ENCODE data around the gene TUBA8. TPM values are rescaled to one million over a fixed set of nuclear protein-coding genes. Genes with fewer than 3 reads are reported as not detected.
A peak's percentile ranks its signal among the peaks of the same experiment; 100 is the strongest.
"Not testable (repeated sequence)": the region's sequence is repeated elsewhere in the genome, so short reads cannot be mapped to it uniquely, and the experiment has no call there.

TUBA8 gene
- total and polyA plus RNA-seq, 5 experiments from 2014 or later: 0.80 to 3.9 (median 2.1) TPM; not detected in 1

DNA sequence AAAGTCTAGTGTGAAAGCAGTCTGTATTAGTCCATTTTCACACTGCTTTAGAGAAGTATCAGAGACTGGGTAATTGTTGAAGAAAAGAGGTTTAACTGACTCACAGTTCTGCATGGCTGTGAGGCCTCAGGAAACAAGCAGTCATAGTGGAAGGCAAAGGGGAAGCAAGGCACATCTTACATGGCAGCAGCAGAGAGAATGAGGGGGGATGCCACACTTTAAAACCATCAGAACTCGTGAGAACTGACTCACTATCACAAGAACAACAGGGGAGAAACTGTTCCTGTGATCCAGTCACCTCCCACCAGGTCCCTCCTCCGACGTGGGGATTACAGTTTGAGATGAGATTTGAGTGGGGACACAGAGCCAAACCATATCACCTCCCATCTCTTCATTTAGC, 13.8 kb upstream of the TUBA8 start:
- POLR2A ChIA-PET: no interaction called here
- Mint-ChIP-seq H3K4me1 (peaks cover 0 to 7% (median 2%) of the 10 kb centered on the region in 4 donors), H3K36me3 (peaks cover 6 to 48% (median 9%) of the 10 kb centered on the region in 3 donors), H3K27me3 (no peaks in the 10 kb centered on the region), H3K4me3 (no peak overlapping the region), H3K27ac (peak overlapping the region in 1 of 10 donors; percentile 5), H3K9me3 (no peaks in the 10 kb centered on the region)
- no peak for DNase-seq
- ATAC-seq: no peak

DNA sequence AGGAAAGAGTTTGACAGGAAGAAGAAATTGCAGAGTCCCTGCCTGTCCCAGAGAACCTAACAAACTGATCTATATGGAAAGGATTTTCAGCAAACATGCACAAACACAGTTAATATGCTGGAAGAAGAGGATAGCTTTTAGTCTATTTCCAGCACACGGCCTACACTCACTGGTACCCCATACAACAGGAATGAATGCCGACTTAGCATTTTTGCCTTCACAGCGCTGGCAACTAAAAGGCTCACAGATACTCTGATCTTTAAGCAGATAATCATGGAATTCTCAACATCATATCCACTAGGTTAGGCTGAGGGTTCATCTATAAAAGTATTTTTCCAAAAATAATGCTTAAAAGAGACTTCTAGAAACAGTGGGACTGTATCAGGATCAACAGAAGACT, 9.8 kb upstream of the TUBA8 start:
- no peak for DNase-seq
- POLR2A ChIA-PET: no interaction called here
- ATAC-seq: no peak
- peaks cover 0 to 5% (median under 1%) of the 10 kb centered on the region in 9 donors for H3K9me3 Mint-ChIP-seq
- peaks cover 0 to 9% (median 0%) of the 10 kb centered on the region in 4 donors for H3K4me1 Mint-ChIP-seq
- H3K4me3 Mint-ChIP-seq: no peak overlapping the region
- no peak overlapping the region for H3K27ac Mint-ChIP-seq
- H3K27me3 Mint-ChIP-seq: peaks cover 0 to 2% (median 0%) of the 10 kb centered on the region in 5 donors
- peaks cover 24 to 44% (median 27%) of the 10 kb centered on the region in 3 donors for H3K36me3 Mint-ChIP-seq

DNA sequence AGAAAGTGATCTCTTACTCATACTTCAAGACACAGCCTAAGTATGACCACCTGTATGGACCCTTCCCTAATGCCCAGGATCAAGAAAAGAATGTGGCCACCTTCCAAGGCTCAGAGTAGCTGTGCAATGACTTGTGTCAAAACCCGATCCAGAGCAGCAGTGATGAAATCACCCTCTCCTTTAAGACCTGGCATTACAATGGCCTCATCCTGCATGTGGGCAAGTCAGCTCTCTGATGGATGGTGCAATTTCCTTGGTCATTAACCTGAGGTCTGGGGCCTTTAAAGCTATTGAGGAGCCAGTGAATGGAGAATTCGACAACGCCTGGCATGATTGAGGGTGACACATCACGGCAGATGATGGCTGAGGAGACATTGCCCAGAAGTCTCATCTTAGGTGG, 9.1 kb upstream of the TUBA8 start:
- peaks cover 0 to 8% (median 3%) of the 10 kb centered on the region in 9 donors for H3K9me3 Mint-ChIP-seq
- ATAC-seq: no peak
- POLR2A ChIA-PET: no interaction called here
- H3K4me3 Mint-ChIP-seq: no peak overlapping the region
- H3K4me1 Mint-ChIP-seq: peaks cover 0 to 7% (median 0%) of the 10 kb centered on the region in 4 donors
- peaks cover 27 to 42% (median 30%) of the 10 kb centered on the region in 3 donors for H3K36me3 Mint-ChIP-seq
- H3K27me3 Mint-ChIP-seq: peaks cover 0 to 5% (median 1%) of the 10 kb centered on the region in 5 donors
- no peak for DNase-seq
- no peak overlapping the region for H3K27ac Mint-ChIP-seq

- H3K4me1 Mint-ChIP-seq: peaks cover 0 to 7% (median 0%) of the 10 kb centered on the region in 4 donors
- no peak overlapping the region for H3K4me3 Mint-ChIP-seq
- ATAC-seq (no peak), DNase-seq (peak in 1 of 10 donors; percentile 41)
- POLR2A ChIA-PET: no interaction called here
- H3K9me3 Mint-ChIP-seq: peaks cover 0 to 13% (median 3%) of the 10 kb centered on the region in 9 donors
- peaks cover under 1 to 15% (median 4%) of the 10 kb centered on the region in 5 donors for H3K27me3 Mint-ChIP-seq
- peaks cover 26 to 42% (median 28%) of the 10 kb centered on the region in 3 donors for H3K36me3 Mint-ChIP-seq
- H3K27ac Mint-ChIP-seq: peak overlapping the region in 1 of 10 donors; percentile 63
Measured at GRCh38 chr22:18103527-18104269, 6.9 kb upstream of the TUBA8 start.

DNA sequence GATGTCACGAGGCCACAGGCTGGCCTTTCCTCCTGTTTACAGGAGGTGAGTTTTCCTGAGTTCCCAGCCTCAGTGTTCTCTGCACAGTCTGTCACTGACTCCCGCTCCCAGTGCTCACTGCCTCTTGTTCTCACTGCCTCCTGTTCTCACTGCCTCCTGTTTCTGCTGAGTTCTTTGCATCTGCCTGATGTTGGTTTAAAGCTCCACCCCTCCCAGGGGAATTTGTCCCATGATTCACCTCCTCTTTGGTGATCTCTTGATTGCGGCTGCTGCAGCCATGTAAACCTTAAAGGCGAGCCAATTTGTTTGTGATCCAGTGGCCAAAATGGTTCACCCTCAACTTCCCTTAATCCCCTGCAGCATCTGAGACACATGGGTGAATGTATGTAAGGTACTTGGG, 6.0 kb upstream of the TUBA8 start:
- Mint-ChIP-seq H3K4me3 (no peak overlapping the region), H3K36me3 (peaks cover 25 to 37% (median 28%) of the 10 kb centered on the region in 3 donors), H3K9me3 (peaks cover 0 to 13% (median 3%) of the 10 kb centered on the region in 9 donors), H3K27ac (no peak overlapping the region), H3K4me1 (peaks cover 3 to 8% (median 3%) of the 10 kb centered on the region in 4 donors), H3K27me3 (peaks cover 6 to 23% (median 9%) of the 10 kb centered on the region in 5 donors)
- ATAC-seq (no peak), DNase-seq (no peak)
- POLR2A ChIA-PET: no interaction called here

DNA sequence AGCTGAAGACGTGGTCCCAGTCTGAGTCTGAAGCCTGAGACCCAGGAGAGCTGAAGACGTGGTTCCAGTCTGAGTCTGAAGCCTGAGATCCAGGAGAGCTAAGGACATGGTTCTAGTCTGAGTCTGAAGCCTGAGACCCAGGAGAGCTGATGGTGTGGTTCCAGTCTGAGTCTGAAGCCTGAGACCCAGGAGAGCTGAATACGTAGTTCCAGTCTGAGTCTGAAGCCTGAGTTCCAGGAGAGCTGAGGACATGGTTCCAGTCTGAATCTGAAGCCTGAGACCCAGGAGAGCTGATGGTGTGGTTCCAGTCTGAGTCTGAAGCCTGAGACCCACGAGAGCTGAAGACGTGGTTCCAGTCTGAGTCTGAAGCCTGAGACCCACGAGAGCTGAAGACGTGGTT, 4.6 kb upstream of the TUBA8 start:
- H3K4me3 Mint-ChIP-seq, DNase-seq, POLR2A ChIA-PET, ATAC-seq: not testable (repeated sequence)
- H3K27me3 Mint-ChIP-seq: peaks cover 12 to 34% (median 18%) of the 10 kb centered on the region in 5 donors
- peaks cover 10 to 16% (median 14%) of the 10 kb centered on the region in 4 donors for H3K4me1 Mint-ChIP-seq
- peaks cover 0 to 13% (median 3%) of the 10 kb centered on the region in 9 donors for H3K9me3 Mint-ChIP-seq
- peak overlapping the region in 1 of 10 donors; percentile 24 for H3K27ac Mint-ChIP-seq
- H3K36me3 Mint-ChIP-seq: peaks cover 22 to 35% (median 28%) of the 10 kb centered on the region in 3 donors

DNA sequence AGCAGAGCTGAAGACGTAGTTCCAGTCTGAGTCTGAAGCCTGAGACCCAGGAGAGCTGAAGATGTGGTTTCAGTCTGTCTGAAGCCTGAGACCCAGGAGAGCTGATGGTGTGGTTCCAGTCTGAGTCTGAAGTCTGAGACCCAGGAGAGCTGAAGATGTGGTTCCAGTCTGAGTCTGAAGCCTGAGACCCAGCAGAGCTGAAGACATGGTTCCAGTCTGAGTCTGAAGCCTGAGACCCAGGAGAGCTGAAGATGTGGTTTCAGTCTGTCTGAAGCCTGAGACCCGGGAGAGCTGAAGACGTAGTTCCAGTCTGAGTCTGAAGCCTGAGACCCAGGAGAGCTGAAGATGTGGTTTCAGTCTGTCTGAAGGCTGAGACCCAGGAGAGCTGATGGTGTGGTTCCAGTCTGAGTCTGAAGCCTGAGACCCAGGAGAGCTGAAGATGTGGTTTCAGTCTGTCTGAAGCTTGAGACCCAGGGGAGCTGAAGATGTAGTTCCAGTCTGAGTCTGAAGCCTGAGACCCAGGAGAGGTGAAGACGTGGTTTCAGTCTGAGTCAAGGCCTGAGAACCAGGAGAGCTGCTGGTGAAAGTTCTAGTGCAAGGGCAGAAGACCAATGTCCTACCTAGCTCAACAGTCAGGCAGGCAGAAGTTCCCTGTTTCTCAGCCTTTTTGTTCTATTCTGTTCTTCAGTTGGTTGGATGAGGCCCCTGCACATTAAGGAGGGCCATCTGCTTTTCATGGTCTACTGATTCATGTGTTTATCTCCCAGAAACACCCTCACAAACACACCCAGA, 3.9 kb upstream of the TUBA8 start:
- ATAC-seq, POLR2A ChIA-PET, H3K4me3 Mint-ChIP-seq, H3K27ac Mint-ChIP-seq, DNase-seq: not testable (repeated sequence)
- peaks cover 0 to 13% (median 3%) of the 10 kb centered on the region in 9 donors for H3K9me3 Mint-ChIP-seq
- H3K4me1 Mint-ChIP-seq: peaks cover 10 to 19% (median 14%) of the 10 kb centered on the region in 4 donors
- H3K36me3 Mint-ChIP-seq: peaks cover 22 to 33% (median 26%) of the 10 kb centered on the region in 3 donors
- H3K27me3 Mint-ChIP-seq: peaks cover 13 to 40% (median 23%) of the 10 kb centered on the region in 5 donors

DNA sequence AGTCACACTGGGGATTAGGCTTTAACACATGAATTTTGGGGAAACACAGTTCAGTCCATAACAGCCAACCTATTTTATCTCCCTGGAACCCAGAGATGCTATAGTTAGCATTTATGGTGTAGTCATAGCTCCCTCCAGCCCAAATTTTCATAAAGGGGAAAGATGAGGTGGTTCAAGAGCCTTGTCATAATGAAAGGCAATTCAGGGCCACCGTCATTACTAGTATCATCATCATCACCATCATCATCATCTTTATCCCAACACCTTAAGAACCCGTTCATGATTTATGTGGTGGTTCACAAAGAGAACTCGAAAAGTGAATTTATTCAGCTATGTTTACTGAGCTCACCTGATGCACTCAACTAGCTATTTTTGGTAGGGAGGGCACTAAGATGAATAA, 2.4 kb upstream of the TUBA8 start:
- Mint-ChIP-seq H3K4me3 (no peak overlapping the region), H3K9me3 (peaks cover 0 to 13% (median 3%) of the 10 kb centered on the region in 9 donors), H3K27ac (no peak overlapping the region), H3K4me1 (peaks cover 10 to 22% (median 16%) of the 10 kb centered on the region in 4 donors), H3K27me3 (peaks cover 13 to 40% (median 25%) of the 10 kb centered on the region in 5 donors), H3K36me3 (peaks cover 19 to 26% (median 21%) of the 10 kb centered on the region in 3 donors)
- DNase-seq (no peak), ATAC-seq (no peak)
- POLR2A ChIA-PET: no interaction called here

- Mint-ChIP-seq H3K9me3 (peaks cover 0 to 13% (median 3%) of the 10 kb centered on the region in 9 donors), H3K4me1 (peaks cover 20 to 36% (median 26%) of the 10 kb centered on the region in 4 donors), H3K27ac (no peak overlapping the region), H3K4me3 (peak overlapping the region; percentile 41 to 82 (median 70)), H3K27me3 (peaks cover 18 to 47% (median 31%) of the 10 kb centered on the region in 5 donors), H3K36me3 (peaks cover 11 to 18% (median 17%) of the 10 kb centered on the region in 3 donors)
- POLR2A ChIA-PET: no interaction called here
- no peak for ATAC-seq
- no peak for DNase-seq
Measured at GRCh38 chr22:18109410-18110193, 1.0 kb upstream of the TUBA8 start.

- H3K4me3 Mint-ChIP-seq: peak overlapping the region in 9 of 10 donors; percentile 26 to 63 (median 45)
- peaks cover 0 to 6% (median 4%) of the 10 kb centered on the region in 3 donors for H3K36me3 Mint-ChIP-seq
- ATAC-seq: peak in 1 of 2 donors; percentile 8
- no peak for DNase-seq
- peaks cover 0 to 7% (median 0%) of the 10 kb centered on the region in 9 donors for H3K9me3 Mint-ChIP-seq
- H3K27ac Mint-ChIP-seq: no peak overlapping the region
- peaks cover 18 to 47% (median 31%) of the 10 kb centered on the region in 5 donors for H3K27me3 Mint-ChIP-seq
- POLR2A ChIA-PET: interaction anchor here (0.8 kb wide), 1 partner anchor 14 kb away, joined by 3 read pairs; no protein-coding TSS in a partner anchor
- peaks cover 21 to 38% (median 28%) of the 10 kb centered on the region in 4 donors for H3K4me1 Mint-ChIP-seq
Measured at GRCh38 chr22:18110954-18111758, 547 bp downstream of the TUBA8 start.

GRCh38 chr22:18111759-18112330, 1.2 kb downstream of the TUBA8 start:
- H3K9me3 Mint-ChIP-seq: peaks cover 0 to 7% (median 0%) of the 10 kb centered on the region in 9 donors
- peaks cover 18 to 47% (median 31%) of the 10 kb centered on the region in 5 donors for H3K27me3 Mint-ChIP-seq
- ATAC-seq: no peak
- H3K36me3 Mint-ChIP-seq: peaks cover 0 to 6% (median under 1%) of the 10 kb centered on the region in 3 donors
- H3K4me3 Mint-ChIP-seq: peak overlapping the region in 4 of 10 donors; percentile 18 to 63 (median 39)
- no peak for DNase-seq
- peaks cover 21 to 38% (median 28%) of the 10 kb centered on the region in 4 donors for H3K4me1 Mint-ChIP-seq
- POLR2A ChIA-PET: no interaction called here
- H3K27ac Mint-ChIP-seq: no peak overlapping the region

All from naive thymus-derived CD8-positive, alpha-beta T cell (primary cell).